ENCODE measurements around the gene NOC4L. TPM values are rescaled to one million over a fixed set of nuclear protein-coding genes. Genes with fewer than 3 reads are reported as not detected.

The NOC4L gene
- polyA plus RNA-seq, 1 donor = 9.8 TPM

DNA sequence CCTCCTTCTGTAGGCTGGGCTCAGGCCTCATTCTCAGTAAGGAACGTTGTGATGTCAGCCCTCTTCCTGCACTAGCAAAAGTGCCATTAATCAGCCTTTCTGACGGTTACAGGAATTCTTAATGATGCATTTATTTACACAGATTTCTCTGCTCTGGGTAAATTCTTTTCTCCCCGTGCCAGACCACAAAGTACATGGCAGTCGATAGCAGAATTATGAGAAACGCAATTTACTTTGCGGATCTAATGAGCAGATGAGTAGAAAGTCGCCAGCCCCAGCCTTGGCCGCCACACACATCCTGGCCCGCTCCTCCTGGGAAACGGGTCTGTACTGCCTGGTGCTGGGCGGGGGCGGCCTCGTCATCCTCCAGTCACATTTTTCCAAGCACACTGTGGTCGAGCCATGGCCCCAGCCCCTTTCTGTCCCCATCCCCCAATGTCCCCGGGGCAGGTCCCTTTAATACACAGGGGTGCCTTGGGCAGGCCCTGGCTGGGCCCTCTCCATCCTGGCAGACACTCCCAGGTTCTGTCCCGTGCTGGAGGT is 25.9 kb downstream of the NOC4L start:
- DNase-seq (ENCODE audit: low read depth) = no peak

DNA sequence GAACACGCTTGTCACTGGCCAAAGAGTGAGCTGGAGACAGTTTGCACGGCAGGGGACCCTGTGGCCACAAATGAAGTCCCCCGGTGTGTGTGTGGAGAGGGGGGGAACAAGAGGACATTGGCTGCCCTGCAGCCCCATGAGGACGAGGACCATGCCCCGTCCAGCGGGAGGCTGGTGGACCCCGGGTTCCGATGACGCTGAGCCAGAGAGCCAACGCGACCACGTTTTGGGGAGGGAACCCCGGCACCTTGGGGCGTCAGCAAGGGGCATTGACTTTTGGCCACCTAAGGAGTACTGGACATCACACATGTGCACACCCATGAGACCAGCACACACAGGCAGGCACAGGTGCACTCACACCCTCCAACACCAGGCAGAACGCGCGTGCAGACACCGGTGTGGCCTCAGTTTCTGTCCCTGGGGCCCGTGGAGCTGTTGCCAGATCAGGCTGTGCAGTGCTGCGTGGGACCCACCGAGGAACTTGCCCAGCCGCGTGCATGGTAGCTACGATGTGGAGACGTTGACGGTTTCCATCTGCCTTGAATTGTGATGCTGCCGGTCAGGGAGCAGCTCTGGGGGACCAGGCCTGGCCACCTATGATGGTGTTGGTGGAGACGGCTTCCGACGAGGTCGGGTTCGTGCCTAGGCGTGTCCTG is 26.5 kb downstream of the NOC4L start:
- no peak for DNase-seq (ENCODE audit: low read depth)

GRCh38 chr12:132171293-132171967 is 27.2 kb downstream of the NOC4L start:
- no peak for DNase-seq (ENCODE audit: low read depth)

DNA sequence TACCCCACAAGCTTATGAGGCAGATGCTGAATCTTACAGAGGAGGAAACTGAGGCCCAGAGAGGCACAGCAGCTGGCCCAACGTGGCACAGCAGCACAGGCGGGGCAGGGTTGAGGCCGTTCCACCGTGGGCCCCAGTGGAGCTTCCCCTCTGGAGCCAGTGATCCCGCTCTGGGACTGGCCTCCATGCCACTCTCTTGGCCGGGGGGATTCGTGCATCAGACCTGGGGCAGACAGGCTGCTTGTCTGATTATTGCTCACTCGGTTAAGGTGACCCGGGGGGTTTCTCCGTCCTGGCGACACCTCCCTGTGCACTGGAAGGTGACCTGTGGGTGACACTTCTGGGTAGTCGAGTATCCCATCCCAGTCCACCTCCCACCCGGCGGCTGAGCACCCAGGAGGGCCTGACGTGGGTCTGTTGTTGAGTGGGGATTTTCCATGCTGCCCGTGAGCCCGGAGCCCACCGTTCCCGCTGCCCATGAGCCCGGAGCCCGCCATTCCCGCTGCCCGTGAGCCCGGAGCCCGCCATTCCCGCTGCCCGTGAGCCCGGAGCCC is 27.8 kb downstream of the NOC4L start:
- DNase-seq (ENCODE audit: low read depth) = no peak

- DNase-seq (ENCODE audit: low read depth) = no peak
Measured at GRCh38 chr12:132172619-132173018, 28.4 kb downstream of the NOC4L start.

- DNase-seq (ENCODE audit: low read depth) = no peak
Measured at GRCh38 chr12:132173135-132174014, 29.1 kb downstream of the NOC4L start.

- DNase-seq (ENCODE audit: low read depth) = no peak
Measured at GRCh38 chr12:132174015-132174838, 30.0 kb downstream of the NOC4L start.

DNA sequence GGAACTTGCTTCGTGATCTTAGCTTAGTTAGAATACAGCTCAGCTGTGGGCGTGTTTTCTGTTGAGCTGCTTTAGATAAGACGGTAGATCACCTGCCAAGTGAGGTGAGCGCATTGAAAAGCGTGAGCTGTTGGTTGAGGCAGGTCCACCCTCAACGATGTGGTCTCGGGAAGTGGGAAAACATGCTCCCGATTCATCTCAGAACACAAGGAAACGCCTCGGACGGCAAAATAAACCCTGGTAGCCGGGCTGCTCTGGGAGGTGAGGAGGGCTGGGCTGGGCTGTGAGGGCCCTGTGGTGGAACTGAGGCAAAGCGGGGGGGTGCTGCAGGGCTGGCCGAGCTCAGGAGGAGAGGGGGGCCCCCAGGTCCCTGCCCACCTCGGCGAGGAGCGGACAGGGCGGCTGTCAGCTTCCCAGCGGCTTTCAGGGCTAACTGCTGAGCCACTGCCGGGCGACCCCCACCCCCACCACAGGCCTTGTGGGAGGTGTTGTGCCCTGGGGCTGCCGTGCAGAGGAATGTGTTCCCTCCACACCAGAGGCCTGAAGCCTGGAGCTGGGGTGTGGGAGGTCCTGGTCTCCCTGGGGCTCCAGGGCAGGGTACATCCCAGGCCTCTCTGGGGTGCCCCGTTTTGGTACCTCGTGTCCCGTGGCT is 30.7 kb downstream of the NOC4L start:
- DNase-seq (ENCODE audit: low read depth) = no peak

- no peak for DNase-seq (ENCODE audit: low read depth)
Measured at GRCh38 chr12:132175496-132176384, 31.5 kb downstream of the NOC4L start.

DNA sequence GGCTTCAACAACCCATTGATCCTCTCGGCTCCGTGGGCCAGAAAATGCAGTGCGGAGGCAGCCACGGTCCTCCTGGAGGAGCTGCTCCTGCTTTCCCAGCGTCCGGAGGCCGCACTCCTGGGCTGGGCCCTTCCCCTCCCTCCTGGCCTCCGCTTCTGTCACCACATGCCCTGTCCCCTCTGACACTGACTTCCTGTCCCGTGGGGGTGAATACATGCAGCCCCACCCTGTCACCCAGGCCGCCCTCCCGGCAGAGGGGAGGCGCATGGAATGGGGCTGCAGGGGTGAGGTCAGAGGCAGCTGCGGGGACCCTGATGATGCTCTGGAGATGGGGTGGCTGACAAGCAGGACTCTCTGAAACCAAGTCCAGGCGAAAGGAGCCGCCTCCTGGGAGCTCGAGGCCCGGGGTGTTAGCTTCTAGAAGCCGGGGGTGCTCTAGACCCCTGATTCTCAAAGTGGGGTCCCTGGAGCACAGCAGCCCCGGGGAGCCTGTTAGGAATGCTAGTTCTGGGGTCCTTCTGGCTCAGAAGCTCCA is 32.2 kb downstream of the NOC4L start:
- DNase-seq (ENCODE audit: low read depth) = no peak

GRCh38 chr12:132176920-132177551 is 32.8 kb downstream of the NOC4L start:
- no peak for DNase-seq (ENCODE audit: low read depth)

GRCh38 chr12:132178316-132178715 is 34.1 kb downstream of the NOC4L start:
- DNase-seq (ENCODE audit: low read depth) = no peak

DNA sequence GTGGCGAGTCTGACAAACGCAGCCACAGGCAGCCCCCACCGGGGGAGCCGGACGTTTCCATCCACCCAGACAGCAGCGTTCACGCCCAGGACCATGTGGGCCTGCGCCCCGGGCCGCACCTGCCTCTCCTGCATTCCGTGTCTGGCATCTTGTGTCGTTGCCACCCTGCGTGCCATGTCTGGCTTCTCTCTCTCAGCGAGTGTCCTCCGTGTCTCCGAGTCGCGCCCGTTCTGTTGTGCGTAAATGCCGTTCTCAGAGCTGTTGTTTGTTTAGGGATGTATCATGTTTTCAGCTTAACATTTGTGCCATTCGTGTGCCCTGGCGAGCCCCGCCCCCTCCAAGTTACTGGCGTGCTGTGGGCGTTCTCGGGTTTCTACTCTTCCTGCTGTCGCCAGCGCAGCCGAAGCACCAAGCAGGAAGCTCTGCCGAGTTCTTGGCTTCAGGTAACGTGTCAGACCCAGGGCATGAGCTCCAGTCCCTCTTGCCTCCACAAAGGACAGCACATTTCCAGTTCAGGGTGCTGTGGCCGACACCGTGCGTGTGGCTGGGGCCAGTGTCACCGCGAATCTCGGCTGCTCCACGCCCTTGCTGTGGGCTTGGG is 34.6 kb downstream of the NOC4L start:
- no peak for DNase-seq (ENCODE audit: low read depth)

- no peak for DNase-seq (ENCODE audit: low read depth)
Measured at GRCh38 chr12:132179431-132180362, 35.4 kb downstream of the NOC4L start.

- no peak for DNase-seq (ENCODE audit: low read depth)
Measured at GRCh38 chr12:132180648-132181546, 36.6 kb downstream of the NOC4L start.

DNA sequence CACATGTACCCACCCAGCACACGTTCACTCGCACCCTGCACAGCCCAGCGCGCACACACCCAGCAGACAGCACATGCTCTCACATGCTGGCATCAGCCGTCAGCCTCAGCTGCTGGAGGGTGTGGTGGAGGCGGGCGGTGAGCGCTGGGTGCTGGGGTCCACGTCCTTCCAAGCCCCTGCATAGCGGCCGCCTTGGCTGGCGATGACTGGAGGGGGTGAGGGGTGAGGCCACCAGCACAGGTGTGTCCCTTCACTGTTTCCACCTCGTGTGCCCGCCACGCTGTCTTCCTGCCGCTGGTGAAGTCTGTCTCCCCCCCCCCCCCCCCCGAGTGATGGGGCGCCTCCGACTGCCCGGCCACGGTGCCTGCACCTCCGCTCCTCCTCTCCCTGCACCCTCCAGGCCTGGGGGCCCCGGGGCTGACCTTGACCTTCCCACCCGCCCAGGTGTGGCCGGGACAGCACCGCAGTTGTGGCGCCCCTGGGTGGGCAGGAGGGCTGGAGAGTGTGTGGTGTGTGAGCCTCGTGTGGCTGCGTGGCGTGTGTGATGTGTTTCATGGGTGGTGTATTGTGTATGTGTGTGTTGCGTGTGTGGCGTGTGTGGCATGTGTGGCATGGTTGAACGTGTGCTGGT is 37.4 kb downstream of the NOC4L start:
- no peak for DNase-seq (ENCODE audit: low read depth)
